ENCODE measurements around the gene ULK2.

GRCh38 chr17:19800571-19800970, 67.2 kb downstream of the ULK2 start:
- TF ChIP-seq, protein P1, sequence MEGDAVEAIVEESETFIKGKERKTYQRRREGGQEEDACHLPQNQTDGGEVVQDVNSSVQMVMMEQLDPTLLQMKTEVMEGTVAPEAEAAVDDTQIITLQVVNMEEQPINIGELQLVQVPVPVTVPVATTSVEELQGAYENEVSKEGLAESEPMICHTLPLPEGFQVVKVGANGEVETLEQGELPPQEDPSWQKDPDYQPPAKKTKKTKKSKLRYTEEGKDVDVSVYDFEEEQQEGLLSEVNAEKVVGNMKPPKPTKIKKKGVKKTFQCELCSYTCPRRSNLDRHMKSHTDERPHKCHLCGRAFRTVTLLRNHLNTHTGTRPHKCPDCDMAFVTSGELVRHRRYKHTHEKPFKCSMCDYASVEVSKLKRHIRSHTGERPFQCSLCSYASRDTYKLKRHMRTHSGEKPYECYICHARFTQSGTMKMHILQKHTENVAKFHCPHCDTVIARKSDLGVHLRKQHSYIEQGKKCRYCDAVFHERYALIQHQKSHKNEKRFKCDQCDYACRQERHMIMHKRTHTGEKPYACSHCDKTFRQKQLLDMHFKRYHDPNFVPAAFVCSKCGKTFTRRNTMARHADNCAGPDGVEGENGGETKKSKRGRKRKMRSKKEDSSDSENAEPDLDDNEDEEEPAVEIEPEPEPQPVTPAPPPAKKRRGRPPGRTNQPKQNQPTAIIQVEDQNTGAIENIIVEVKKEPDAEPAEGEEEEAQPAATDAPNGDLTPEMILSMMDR (IDR thresholded peaks at IDR 0.05): no peak
- no peak for TF ChIP-seq EZH2 (IDR thresholded peaks at IDR 0.05; ENCODE audit: borderline replicate concordance, insufficient read depth, low read depth, low read length, poor library complexity, severe bottlenecking)

Data from B cell (primary cell).